K562 (cell line): ENCODE results near the gene TIMP1. TPM values are rescaled to one million over a fixed set of nuclear protein-coding genes. Genes with fewer than 3 reads are reported as not detected.

ENCODE experiments used
- ATAC-seq: fragments of 200-7000 bp; cut with Tn5 transposase; 3 replicates; pipeline ENCODE4 v1.9.1; 2020; ENCODE audit warnings: moderate library complexity
- BruUV-seq: library from RNA; stranded (reverse); fragments of 400-500 nt; replicated peaks from 2 replicates; lab custom pipeline; 2021; lab: Mats Ljungman, UMichigan
- CTCF ChIA-PET: fragments of 300-600 bp; formaldehyde crosslinking; extraction: SDS; loops from one replicate; lab custom pipeline; 2021; ENCODE audit warnings: low intra/inter-chr PET ratio; lab: Yijun Ruan, JAX
- POLR2A ChIA-PET: fragments of 300-600, 350-650 bp; sonication (Branson Sonifier 250); formaldehyde crosslinking; extraction: SDS; loops from one replicate; lab custom pipeline; 2021; ENCODE audit warnings: antibody characterized with exemption, inconsistent platforms; lab: Yijun Ruan, JAX
- DNase-seq, 4 experiments: peaks; one replicate each; pipeline versions ENCODE4 v3.0.0 to v3.0.0-alpha.2; 2011 to 2018; ENCODE audit warnings: low spot score in 3 of 4, mixed read lengths in 3 of 4; ENCODE audit errors: extremely low read depth in 1 of 4
- FAIRE-seq: peaks from 2 replicates; lab custom pipeline; 2011; peaks lifted over from hg19 to GRCh38; lab: Jason Lieb, UNC
- H2AFZ ChIP-seq: 2 replicates; pipeline ENCODE4 v1.6.0; 2011; ENCODE audit warnings: low read depth, low read length, control low read depth, inconsistent platforms
- H3K27ac ChIP-seq: fragments of 200-600 bp; 3 replicates; pipeline ENCODE4 v1.8.0; 2011; ENCODE audit warnings: low read depth, mild to moderate bottlenecking, control low read depth, inconsistent platforms, low read length, moderate library complexity, mixed read lengths; ENCODE audit errors: extremely low read depth
- H3K27me3 ChIP-seq, 2 experiments: fragments of 300-600 bp in 1 of 2; 2 replicates in 1 of 2; 3 replicates in 1 of 2; pipeline versions ENCODE4 v1.6.0 to v1.8.0; 2011; ENCODE audit warnings: inconsistent platforms in 2 of 2, low read length in 2 of 2, mild to moderate bottlenecking in 1 of 2, mixed read lengths in 1 of 2, moderate library complexity in 1 of 2; ENCODE audit not compliant: control insufficient read depth in 2 of 2, insufficient read depth in 2 of 2
- H3K36me3 ChIP-seq: fragments of 300-600 bp; 3 replicates; pipeline ENCODE4 v1.8.0; 2011; ENCODE audit warnings: mild to moderate bottlenecking, low read length, inconsistent platforms; ENCODE audit not compliant: control insufficient read depth, insufficient read depth
- H3K4me1 ChIP-seq, 2 experiments: fragments of 200-600 bp in 1 of 2; replicated peaks in 1 of 2; 2 replicates in 1 of 2; 3 replicates in 1 of 2; pipeline versions ENCODE4 v1.5.1 to v1.8.0; 2011; ENCODE audit warnings: inconsistent platforms in 2 of 2, low read length in 2 of 2, mild to moderate bottlenecking in 1 of 2, mixed read lengths in 1 of 2, moderate library complexity in 1 of 2; ENCODE audit not compliant: control insufficient read depth in 2 of 2, insufficient read depth in 2 of 2
- H3K4me2 ChIP-seq: 2 replicates; pipeline ENCODE4 v1.6.1; 2011; ENCODE audit warnings: low read length, control low read depth, inconsistent platforms, mixed read lengths; ENCODE audit not compliant: insufficient read depth
- H3K4me3 ChIP-seq: fragments of 200-600 bp; sonication (generic), shearing (Covaris generic); 2 replicates; pipeline ENCODE4 v1.5.1; 2016; ENCODE audit warnings: control low read depth, inconsistent platforms
- H3K79me2 ChIP-seq: fragments of 200-600 bp; 3 replicates; pipeline ENCODE4 v1.8.0; 2011; ENCODE audit warnings: low read length, inconsistent platforms; ENCODE audit not compliant: control insufficient read depth, insufficient read depth
- H3K9ac ChIP-seq, 2 experiments: 2 replicates each; pipeline versions ENCODE4 v1.6.0 to v1.6.1; 2011; ENCODE audit warnings: low read depth in 2 of 2, low read length in 2 of 2, control low read depth in 1 of 2, inconsistent platforms in 1 of 2, mild to moderate bottlenecking in 1 of 2, mixed read lengths in 1 of 2; ENCODE audit not compliant: insufficient read depth in 1 of 2
- H3K9me1 ChIP-seq: one replicate; pipeline ENCODE4 v1.6.0; 2011; ENCODE audit warnings: inconsistent platforms, mild to moderate bottlenecking, low read length, moderate library complexity; ENCODE audit not compliant: control insufficient read depth, insufficient read depth
- H3K9me3 ChIP-seq: replicated peaks from 2 replicates; pipeline ENCODE4 v1.5.1; 2011; ENCODE audit warnings: low read depth, low read length, inconsistent platforms; ENCODE audit not compliant: control insufficient read depth, insufficient read depth
- H4K20me1 ChIP-seq: replicated peaks from 2 replicates; pipeline ENCODE4 v1.6.1; 2011; ENCODE audit warnings: low read length, inconsistent platforms, mixed read lengths; ENCODE audit not compliant: control insufficient read depth, insufficient read depth
- CBX1 ChIP-seq: sonication (generic); IDR thresholded peaks from 2 replicates; pipeline ENCODE4 v1.6.1; 2016; ENCODE audit warnings: antibody characterized with exemption, low read depth, mild to moderate bottlenecking
- CEBPB ChIP-seq: fragments of 450-650 bp; IDR thresholded peaks from 2 replicates; pipeline ENCODE4 v1.6.1; 2016; ENCODE audit warnings: missing genetic modification characterization, missing compliant biosample characterization
- CEBPG ChIP-seq, 3 experiments: fragments of 200-800 bp in 1 of 3; sonication (Bioruptor generic) in 1 of 3; sonication (generic) in 1 of 3; formaldehyde crosslinking in 1 of 3; IDR thresholded peaks in 2 of 3; conservative IDR thresholded peaks in 1 of 3; 2 replicates each; pipeline versions ENCODE4 v1.6.1 to v1.8.0; 2016 to 2022; ENCODE audit warnings: missing compliant biosample characterization in 2 of 3, missing genetic modification characterization in 2 of 3, mild to moderate bottlenecking in 1 of 3, missing genetic modification reagents in 1 of 3
- EWSR1 ChIP-seq: fragments of 450-650 bp; IDR thresholded peaks from 2 replicates; pipeline ENCODE4 v1.6.1; 2018; ENCODE audit warnings: borderline replicate concordance, mild to moderate bottlenecking, low read depth, moderate library complexity; ENCODE audit not compliant: partially characterized antibody
- PURB ChIP-seq: sonication (generic); formaldehyde crosslinking; IDR thresholded peaks from 2 replicates; pipeline ENCODE4 v1.9.0; 2021; ENCODE audit warnings: low read depth, mild to moderate bottlenecking, missing genetic modification reagents
- ZBTB7A ChIP-seq: IDR thresholded peaks from 2 replicates; pipeline ENCODE4 v1.6.1; 2011; ENCODE audit warnings: low read depth, mild to moderate bottlenecking, low read length, moderate library complexity, borderline replicate concordance; ENCODE audit not compliant: control insufficient read depth
- WGBS: fragments of 100-300 bp; shearing (Covaris generic); methylation state at CpG from one replicate; pipeline ENCODE4 v1.1.6; 2016; ENCODE audit warnings: low coverage, mixed read lengths; ENCODE audit not compliant: insufficient coverage; ENCODE audit errors: missing lambda C conversion rate; 5-methylcytosine and 5-hydroxymethylcytosine counted together
- in situ Hi-C: fragments of 300-500 bp; cut with MboI; formaldehyde crosslinking; loops from 4 replicates; pipeline ENCODE4 v1.15.0; 2018; ENCODE audit warnings: inconsistent platforms, mixed read lengths
- intact Hi-C: fragments of 100-400 bp; cut with micrococcal nuclease; formaldehyde crosslinking; loops from 2 replicates; pipeline ENCODE4 v1.14.2; 2022
- polyA plus RNA-seq, 8 experiments: library from polyadenylated mRNA; depleted of rRNA in 4 of 8; stranded (reverse) in 5 of 8; unstranded in 3 of 8; fragments of >200 nt; fragmentation: Nextera tagmentation in 2 of 8; fragmentation: Illumina TruSeq in 1 of 8; extraction: Ambion mirVana in 2 of 8; extraction: Trizol in 1 of 8; gene quantifications; 2 replicates each; pipeline versions ENCODE4 v1.2.1 to v1.2.3, GENCODE V29; 2011 to 2014; ENCODE audit warnings: inconsistent platforms in 1 of 8, missing spikeins in 1 of 8
- total RNA-seq, 7 experiments: library from RNA; depleted of rRNA in 6 of 7; stranded (reverse); fragments of >200 nt in 6 of 7; fragmentation: Illumina TruSeq in 2 of 7; extraction: Trizol in 2 of 7; gene quantifications; 2 replicates each; pipeline versions ENCODE4 v1.2.1 to v1.2.3, GENCODE V29; 2011 to 2021; ENCODE audit warnings: low replicate concordance in 1 of 7

Gene TIMP1
- total and polyA plus RNA-seq, 9 of the 15 experiments (the other 6 are each of a cell fraction or from before 2014, with no cell fraction given) = 115 to 699 (median 273) TPM

DNA sequence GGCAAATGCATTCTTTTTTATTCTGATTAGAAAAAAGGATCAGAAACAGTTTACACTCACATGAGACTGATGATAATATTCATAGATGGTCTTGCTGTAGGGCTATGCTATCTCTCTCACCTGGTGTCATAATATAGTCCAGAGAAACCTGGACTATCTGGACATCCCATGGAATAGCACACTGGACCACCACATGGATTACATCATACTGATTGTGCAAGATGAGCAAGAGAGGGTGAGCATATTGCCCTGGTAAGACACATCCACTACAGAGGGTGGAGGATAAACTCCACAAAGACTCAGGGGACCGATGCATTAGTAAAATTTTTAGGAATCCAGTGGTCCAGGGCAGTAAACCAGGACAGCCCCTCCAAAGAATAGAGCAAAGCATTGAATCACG is 29.3 kb downstream of the TIMP1 start:
- FAIRE-seq = no peak
- WGBS = 14% methylated on average over 2 of the region's 2 CpGs
- intact Hi-C loops (no loop called here), in situ Hi-C loops (no loop called here)
- DNase-seq = no peak
- Histone ChIP-seq H2AFZ (no peak overlapping the region), H3K36me3 (no peaks in the 10 kb centered on the region), H3K79me2 (no peaks in the 10 kb centered on the region), H3K27me3 (peaks cover 0 to 14% of the 10 kb centered on the region in 2 experiments; a peak in 3 of 5 replicates), H3K9me1 (no peaks in the 10 kb centered on the region), H3K4me3 (no peak overlapping the region), H3K9me3 (0 out of 2 replicates have a peak, but pooled peaks cover 2% of the 10 kb centered on the region), H4K20me1 (no peaks in the 10 kb centered on the region), H3K4me1 (peaks cover 7% of the 10 kb centered on the region in 2 experiments; a peak in 4 of 5 replicates), H3K9ac (no peak overlapping the region), H3K4me2 (no peak overlapping the region), H3K27ac (no peak overlapping the region)
- CTCF ChIA-PET = no interaction called here
- TF ChIP-seq ZBTB7A = no peak
- no peak for TF ChIP-seq EWSR1
- peak; percentile 37; the same call in 1 of the 2 replicates for TF ChIP-seq CEBPB (tag)
- TF ChIP-seq PURB (CRISPR knock-in tag) = no peak
- TF ChIP-seq CEBPG (CRISPR knock-in tag; IDR thresholded peaks at IDR 0.05) = no peak
- TF ChIP-seq CEBPG (tag; conservative IDR thresholded peaks at IDR 0.05 in 1 of 2, IDR thresholded peaks at IDR 0.05 in 1 of 2) = 0 out of 4 replicates have a peak, but pooled peaks of 1 of the 2 experiments have one; percentile 18
- no peak for TF ChIP-seq CBX1
- BruUV-seq = no TSS peak
- no peak for ATAC-seq
- POLR2A ChIA-PET = no interaction called here
